ENCODE results near the gene MYLK2.

The MYLK2 gene

GRCh38 chr20:31836853-31837608 lies 17.9 kb downstream of the MYLK2 start:
- no peak; the same call in 2 of the 3 replicates for ATAC-seq
- no peak for TF ChIP-seq GLIS3 (CRISPR knock-in tag; IDR thresholded peaks at IDR 0.05)
- TF ChIP-seq ZNF70 (CRISPR knock-in tag; IDR thresholded peaks at IDR 0.05), result no peak
- TF ChIP-seq ZNF8 (CRISPR knock-in tag; IDR thresholded peaks at IDR 0.05), result no peak
- TF ChIP-seq TCF4 (CRISPR knock-in tag; IDR thresholded peaks at IDR 0.05; ENCODE audit: borderline replicate concordance), result peak; percentile 72
- TF ChIP-seq ARNTL (CRISPR knock-in tag; IDR thresholded peaks at IDR 0.05; ENCODE audit: borderline replicate concordance, low read depth), result no peak

GRCh38 chr20:31837896-31838397 lies 18.8 kb downstream of the MYLK2 start:
- no peak for TF ChIP-seq ZFP30 (CRISPR knock-in tag; IDR thresholded peaks at IDR 0.05)
- TF ChIP-seq, protein P1, sequence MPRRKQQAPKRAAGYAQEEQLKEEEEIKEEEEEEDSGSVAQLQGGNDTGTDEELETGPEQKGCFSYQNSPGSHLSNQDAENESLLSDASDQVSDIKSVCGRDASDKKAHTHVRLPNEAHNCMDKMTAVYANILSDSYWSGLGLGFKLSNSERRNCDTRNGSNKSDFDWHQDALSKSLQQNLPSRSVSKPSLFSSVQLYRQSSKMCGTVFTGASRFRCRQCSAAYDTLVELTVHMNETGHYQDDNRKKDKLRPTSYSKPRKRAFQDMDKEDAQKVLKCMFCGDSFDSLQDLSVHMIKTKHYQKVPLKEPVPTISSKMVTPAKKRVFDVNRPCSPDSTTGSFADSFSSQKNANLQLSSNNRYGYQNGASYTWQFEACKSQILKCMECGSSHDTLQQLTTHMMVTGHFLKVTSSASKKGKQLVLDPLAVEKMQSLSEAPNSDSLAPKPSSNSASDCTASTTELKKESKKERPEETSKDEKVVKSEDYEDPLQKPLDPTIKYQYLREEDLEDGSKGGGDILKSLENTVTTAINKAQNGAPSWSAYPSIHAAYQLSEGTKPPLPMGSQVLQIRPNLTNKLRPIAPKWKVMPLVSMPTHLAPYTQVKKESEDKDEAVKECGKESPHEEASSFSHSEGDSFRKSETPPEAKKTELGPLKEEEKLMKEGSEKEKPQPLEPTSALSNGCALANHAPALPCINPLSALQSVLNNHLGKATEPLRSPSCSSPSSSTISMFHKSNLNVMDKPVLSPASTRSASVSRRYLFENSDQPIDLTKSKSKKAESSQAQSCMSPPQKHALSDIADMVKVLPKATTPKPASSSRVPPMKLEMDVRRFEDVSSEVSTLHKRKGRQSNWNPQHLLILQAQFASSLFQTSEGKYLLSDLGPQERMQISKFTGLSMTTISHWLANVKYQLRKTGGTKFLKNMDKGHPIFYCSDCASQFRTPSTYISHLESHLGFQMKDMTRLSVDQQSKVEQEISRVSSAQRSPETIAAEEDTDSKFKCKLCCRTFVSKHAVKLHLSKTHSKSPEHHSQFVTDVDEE (CRISPR knock-in tag; IDR thresholded peaks at IDR 0.05), result no peak
- peak; percentile 8 for ATAC-seq

DNA sequence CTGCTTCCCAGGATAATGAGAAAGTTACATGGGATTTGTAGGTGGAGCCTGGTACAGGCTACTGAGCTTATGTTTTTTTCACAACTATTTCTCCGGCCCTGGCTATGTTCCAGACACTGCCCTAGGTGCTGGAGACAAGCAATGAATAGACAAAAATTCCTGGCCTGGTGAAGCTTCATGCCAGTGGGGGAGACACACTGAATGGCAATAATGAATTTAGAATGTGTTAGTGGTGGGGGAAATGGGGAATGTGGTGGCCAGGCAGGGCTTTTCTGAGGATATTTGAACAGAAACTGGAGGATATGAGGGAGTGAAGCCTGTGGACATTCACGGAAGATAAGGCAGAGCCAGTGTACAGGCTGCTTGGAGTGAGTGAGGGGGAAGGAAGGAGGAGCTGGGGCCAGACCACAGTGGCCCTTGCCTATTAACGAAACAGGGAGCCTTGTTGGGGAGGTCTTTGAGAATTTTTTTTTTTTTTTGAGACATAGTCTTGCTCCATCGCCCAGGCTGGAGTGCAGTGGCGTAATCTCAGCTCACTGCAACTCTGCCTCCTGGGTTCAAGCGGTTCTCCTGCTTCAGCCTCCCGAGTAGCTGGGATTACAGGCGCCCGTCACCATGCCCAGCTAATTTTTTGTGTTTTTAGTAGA lies 19.6 kb downstream of the MYLK2 start:
- no peak for ATAC-seq
- TF ChIP-seq ZNF70 (CRISPR knock-in tag; IDR thresholded peaks at IDR 0.05) (no peak), CREB5 (CRISPR knock-in tag; IDR thresholded peaks at IDR 0.05; ENCODE audit: low read depth) (no peak), ISL1 (CRISPR knock-in tag; IDR thresholded peaks at IDR 0.05) (no peak), SNAI2 (CRISPR knock-in tag; IDR thresholded peaks at IDR 0.05) (no peak), CSDC2 (CRISPR knock-in tag; IDR thresholded peaks at IDR 0.05) (no peak), ZFP3 (CRISPR knock-in tag; IDR thresholded peaks at IDR 0.05) (no peak), ESRRG (CRISPR knock-in tag; IDR thresholded peaks at IDR 0.05) (no peak), ZFP30 (CRISPR knock-in tag; IDR thresholded peaks at IDR 0.05) (no peak), ARNTL (CRISPR knock-in tag; IDR thresholded peaks at IDR 0.05; ENCODE audit: borderline replicate concordance, low read depth) (no peak), OSR1 (CRISPR knock-in tag; IDR thresholded peaks at IDR 0.05) (no peak), TCF4 (CRISPR knock-in tag; IDR thresholded peaks at IDR 0.05; ENCODE audit: borderline replicate concordance) (no peak), TOX (CRISPR knock-in tag; IDR thresholded peaks at IDR 0.05; ENCODE audit: borderline replicate concordance) (no peak)
- TF ChIP-seq, protein P1 (CRISPR knock-in tag; IDR thresholded peaks at IDR 0.05), result no peak

DNA sequence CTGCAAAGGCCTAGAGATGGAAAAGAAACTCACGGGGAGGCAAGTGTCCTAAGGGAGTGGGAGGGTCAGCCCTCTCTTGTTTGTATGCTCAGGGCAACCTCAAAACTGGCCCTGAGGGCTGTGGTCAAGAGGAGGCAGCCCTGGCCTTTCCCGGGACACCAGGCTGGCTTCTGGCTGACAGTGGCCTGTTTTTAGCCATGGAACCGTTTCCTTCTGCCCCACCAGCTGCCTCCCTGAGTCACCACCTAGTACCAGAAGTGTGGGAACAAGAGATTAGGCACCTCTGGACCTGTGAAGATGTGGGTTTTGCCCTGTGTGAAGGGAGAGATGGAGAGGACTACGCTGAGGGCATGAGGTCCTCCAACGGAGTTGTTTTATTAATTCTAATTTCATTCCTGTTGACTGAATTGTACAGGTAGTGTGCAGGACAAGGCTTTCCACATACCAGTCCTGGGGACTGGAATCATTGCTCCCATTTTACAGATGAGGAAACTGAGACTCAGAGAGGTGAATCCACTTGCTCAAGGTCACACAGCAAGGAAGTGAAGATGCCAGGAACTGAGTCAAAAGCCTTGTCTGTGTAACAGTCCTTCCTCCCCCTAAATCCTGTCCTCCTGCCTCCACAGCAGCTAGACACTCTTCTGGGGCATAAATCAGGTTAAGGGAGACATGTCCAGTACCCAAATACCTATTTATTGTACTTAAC lies 20.8 kb downstream of the MYLK2 start:
- no peak for ATAC-seq
- TF ChIP-seq CSRNP3 (CRISPR knock-in tag; IDR thresholded peaks at IDR 0.05), result no peak
- TF ChIP-seq ISL1 (CRISPR knock-in tag; IDR thresholded peaks at IDR 0.05), result no peak
- no peak for TF ChIP-seq ARNTL (CRISPR knock-in tag; IDR thresholded peaks at IDR 0.05; ENCODE audit: borderline replicate concordance, low read depth)
- TF ChIP-seq, protein P1 (CRISPR knock-in tag; IDR thresholded peaks at IDR 0.05), result no peak
- TF ChIP-seq, protein P2, sequence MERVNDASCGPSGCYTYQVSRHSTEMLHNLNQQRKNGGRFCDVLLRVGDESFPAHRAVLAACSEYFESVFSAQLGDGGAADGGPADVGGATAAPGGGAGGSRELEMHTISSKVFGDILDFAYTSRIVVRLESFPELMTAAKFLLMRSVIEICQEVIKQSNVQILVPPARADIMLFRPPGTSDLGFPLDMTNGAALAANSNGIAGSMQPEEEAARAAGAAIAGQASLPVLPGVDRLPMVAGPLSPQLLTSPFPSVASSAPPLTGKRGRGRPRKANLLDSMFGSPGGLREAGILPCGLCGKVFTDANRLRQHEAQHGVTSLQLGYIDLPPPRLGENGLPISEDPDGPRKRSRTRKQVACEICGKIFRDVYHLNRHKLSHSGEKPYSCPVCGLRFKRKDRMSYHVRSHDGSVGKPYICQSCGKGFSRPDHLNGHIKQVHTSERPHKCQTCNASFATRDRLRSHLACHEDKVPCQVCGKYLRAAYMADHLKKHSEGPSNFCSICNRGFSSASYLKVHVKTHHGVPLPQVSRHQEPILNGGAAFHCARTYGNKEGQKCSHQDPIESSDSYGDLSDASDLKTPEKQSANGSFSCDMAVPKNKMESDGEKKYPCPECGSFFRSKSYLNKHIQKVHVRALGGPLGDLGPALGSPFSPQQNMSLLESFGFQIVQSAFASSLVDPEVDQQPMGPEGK (CRISPR knock-in tag; IDR thresholded peaks at IDR 0.05; ENCODE audit: borderline replicate concordance), result no peak
- no peak for TF ChIP-seq ZNF70 (CRISPR knock-in tag; IDR thresholded peaks at IDR 0.05)

Data from SK-N-SH treated with all-trans-retinoic acid at 6 μM for 48 hours (cell line).